Fibroblast of peridontal ligament (primary cell): ENCODE measurements around the gene DSCAML1.

Experiments
- DNase-seq: peaks from one replicate; pipeline ENCODE4 v3.0.0-alpha.2; 2010; ENCODE audit errors: extremely low read depth

The DSCAML1 gene

GRCh38 chr11:117381481-117382387, 415.3 kb downstream of the DSCAML1 start:
- DNase-seq: no peak

DNA sequence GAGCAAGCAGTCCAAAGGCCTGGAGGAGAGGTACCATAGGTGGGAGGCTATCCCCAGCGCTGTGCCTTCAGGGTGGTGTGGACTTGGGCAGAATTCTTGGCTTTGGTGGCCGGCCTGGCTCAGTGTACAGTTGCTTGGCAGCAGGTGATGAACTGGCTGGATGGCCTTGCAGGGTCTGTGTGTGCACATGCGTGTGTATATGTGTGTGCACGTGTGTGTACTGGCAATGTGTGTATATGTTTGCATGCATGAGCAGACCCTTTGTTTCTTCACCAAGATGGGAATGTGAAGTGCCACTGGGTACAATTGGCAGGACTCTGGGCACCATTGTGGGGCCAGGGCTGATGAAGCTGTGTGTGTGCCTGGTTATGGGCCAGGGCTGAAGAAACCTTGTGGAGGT, 416.3 kb downstream of the DSCAML1 start:
- DNase-seq: no peak

GRCh38 chr11:117378976-117379865, 417.8 kb downstream of the DSCAML1 start:
- no peak for DNase-seq
